Activated T-helper 17 cell treated with anti-CD3 and anti-CD28 coated beads, Interleukin-2, amount 50 U/mL, for 72 hours (primary cell): ENCODE measurements around the gene CTDP1. TPM values are rescaled to one million over a fixed set of nuclear protein-coding genes. Genes with fewer than 3 reads are reported as not detected.
"Not testable (repeated sequence)": the region's sequence is repeated elsewhere in the genome, so short reads cannot be mapped to it uniquely, and the experiment has no call there.

Experiments used
- ATAC-seq: fragments of 150-1000 bp; cut with Tn5 transposase; replicated peaks from 2 replicates; pipeline ENCODE4 v1.10.0; 2021; ENCODE audit warnings: mild to moderate bottlenecking, moderate library complexity
- H3K27ac Mint-ChIP-seq: one replicate; pipeline ENCODE4 v1.8.0; 2022; ENCODE audit warnings: mixed read lengths
- H3K27me3 Mint-ChIP-seq: one replicate; pipeline ENCODE4 v1.8.0; 2022; ENCODE audit warnings: mixed read lengths
- H3K36me3 Mint-ChIP-seq: one replicate; pipeline ENCODE4 v1.8.0; 2022; ENCODE audit warnings: low read depth, mild to moderate bottlenecking, mixed read lengths
- H3K4me1 Mint-ChIP-seq: one replicate; pipeline ENCODE4 v1.8.0; 2022; ENCODE audit warnings: mixed read lengths
- H3K4me3 Mint-ChIP-seq: one replicate; pipeline ENCODE4 v1.8.0; 2022; ENCODE audit warnings: mild to moderate bottlenecking, mixed read lengths
- H3K9me3 Mint-ChIP-seq: one replicate; pipeline ENCODE4 v1.8.0; 2022; ENCODE audit warnings: mixed read lengths
- total RNA-seq, 2 donors: library from RNA; stranded (reverse); gene quantifications; one replicate each; pipeline ENCODE4 v1.2.3, GENCODE V29; 2022

Gene CTDP1
- total RNA-seq, 2 donors from 2014 or later: 38.8 to 48.5 TPM

DNA sequence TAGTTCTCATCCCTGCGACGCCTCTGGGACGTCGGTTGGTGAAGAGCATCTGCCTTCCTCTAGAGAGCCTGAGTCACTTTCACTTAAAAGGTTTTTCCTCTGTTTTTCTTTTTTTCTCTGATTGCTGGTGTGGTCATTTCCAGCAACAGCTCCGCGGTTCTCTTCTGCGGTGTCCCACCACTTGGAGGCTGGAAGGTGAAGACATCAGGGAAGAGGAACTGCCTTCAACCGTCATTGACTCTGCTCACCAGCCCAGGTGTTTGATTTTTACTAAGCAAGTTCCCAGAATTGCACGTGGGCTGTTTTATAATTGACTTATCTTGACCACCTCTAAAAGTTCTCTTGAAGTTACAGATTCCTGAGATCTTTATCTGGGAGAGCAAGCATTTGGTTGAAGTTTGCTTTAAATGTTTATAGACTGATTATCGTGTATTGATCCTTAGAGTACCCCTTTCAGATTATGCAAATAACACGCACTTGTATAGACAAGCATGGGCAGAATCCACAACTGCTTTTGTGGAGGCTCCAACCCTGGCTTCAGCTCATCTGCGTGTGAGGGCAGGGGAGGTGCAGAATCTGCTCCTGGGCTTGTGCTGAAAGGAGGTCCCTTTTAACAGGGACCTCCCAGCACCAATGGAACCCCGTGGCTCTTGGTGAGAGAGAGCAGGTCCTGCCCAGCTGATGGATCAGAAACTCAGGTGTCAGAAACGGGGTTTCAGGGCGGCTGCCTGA lies 3.5 kb downstream of the CTDP1 start:
- no peaks in the 10 kb centered on the region for H3K27me3 Mint-ChIP-seq
- H3K9me3 Mint-ChIP-seq: no peaks in the 10 kb centered on the region
- peaks cover 58% of the 10 kb centered on the region for H3K36me3 Mint-ChIP-seq
- no peak for ATAC-seq
- peak overlapping the region; percentile 97 for H3K4me3 Mint-ChIP-seq
- H3K27ac Mint-ChIP-seq: peak overlapping the region; percentile 94
- peaks cover 48% of the 10 kb centered on the region for H3K4me1 Mint-ChIP-seq

GRCh38 chr18:79683626-79684282 lies 4.2 kb downstream of the CTDP1 start:
- Mint-ChIP-seq H3K9me3 (no peaks in the 10 kb centered on the region), H3K27me3 (no peaks in the 10 kb centered on the region), H3K4me3 (peak overlapping the region; percentile 97), H3K4me1 (peaks cover 48% of the 10 kb centered on the region), H3K36me3 (peaks cover 54% of the 10 kb centered on the region), H3K27ac (peak overlapping the region; percentile 94)
- no peak for ATAC-seq

DNA sequence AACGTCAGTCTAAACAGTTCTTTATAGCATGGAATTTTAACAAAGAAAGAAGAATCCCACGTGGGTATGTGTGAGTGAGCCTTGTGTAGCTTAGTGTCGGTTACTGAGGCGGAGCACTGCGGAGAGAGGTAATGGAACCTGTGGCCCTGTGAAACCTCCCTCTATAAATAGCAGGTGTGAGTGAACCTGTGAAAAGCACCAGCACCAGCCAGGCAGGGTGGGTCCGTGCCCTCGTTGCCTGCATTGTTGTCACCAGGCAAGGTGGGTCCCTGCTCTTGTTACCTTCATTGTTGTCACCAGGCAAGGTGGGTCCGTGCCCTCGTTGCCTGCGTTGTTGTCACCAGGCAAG lies 4.7 kb downstream of the CTDP1 start:
- no peak overlapping the region for H3K27ac Mint-ChIP-seq

GRCh38 chr18:79684787-79685186 lies 5.2 kb downstream of the CTDP1 start:
- no peaks in the 10 kb centered on the region for H3K27me3 Mint-ChIP-seq
- peaks cover 45% of the 10 kb centered on the region for H3K36me3 Mint-ChIP-seq
- H3K4me1 Mint-ChIP-seq: peaks cover 48% of the 10 kb centered on the region
- ATAC-seq: no peak
- H3K27ac Mint-ChIP-seq: peak overlapping the region; percentile 58
- H3K9me3 Mint-ChIP-seq: no peaks in the 10 kb centered on the region
- H3K4me3 Mint-ChIP-seq: peak overlapping the region; percentile 97

More for the DNA sequence above, 4.7 kb downstream of the CTDP1 start:
- no peak for ATAC-seq
- Mint-ChIP-seq H3K9me3 (no peaks in the 10 kb centered on the region), H3K4me3 (peak overlapping the region; percentile 97), H3K27me3 (no peaks in the 10 kb centered on the region), H3K4me1 (peaks cover 48% of the 10 kb centered on the region), H3K36me3 (peaks cover 49% of the 10 kb centered on the region)

- Mint-ChIP-seq H3K4me1 (peaks cover 48% of the 10 kb centered on the region), H3K9me3 (no peaks in the 10 kb centered on the region), H3K36me3 (peaks cover 44% of the 10 kb centered on the region), H3K4me3 (peak overlapping the region; percentile 97), H3K27ac (peak overlapping the region; percentile 58), H3K27me3 (no peaks in the 10 kb centered on the region)
- peak; percentile 27 for ATAC-seq
Observed at GRCh38 chr18:79685281-79685680, 5.7 kb downstream of the CTDP1 start.

GRCh38 chr18:79685971-79686370 lies 6.4 kb downstream of the CTDP1 start:
- Mint-ChIP-seq H3K27ac (no peak overlapping the region), H3K4me1 (peaks cover 48% of the 10 kb centered on the region), H3K27me3 (no peaks in the 10 kb centered on the region), H3K4me3 (peak overlapping the region; percentile 14), H3K36me3 (peaks cover 38% of the 10 kb centered on the region), H3K9me3 (no peaks in the 10 kb centered on the region)
- ATAC-seq: no peak

GRCh38 chr18:79687806-79688205 lies 8.2 kb downstream of the CTDP1 start:
- Mint-ChIP-seq H3K4me1 (peaks cover 40% of the 10 kb centered on the region), H3K27me3 (no peaks in the 10 kb centered on the region), H3K27ac (no peak overlapping the region), H3K9me3 (no peaks in the 10 kb centered on the region), H3K36me3 (peaks cover 27% of the 10 kb centered on the region), H3K4me3 (no peak overlapping the region)
- ATAC-seq: peak; percentile 70

- Mint-ChIP-seq H3K27ac (no peak overlapping the region), H3K36me3 (peaks cover 27% of the 10 kb centered on the region), H3K4me1 (peaks cover 22% of the 10 kb centered on the region), H3K4me3 (no peak overlapping the region), H3K27me3 (no peaks in the 10 kb centered on the region), H3K9me3 (no peaks in the 10 kb centered on the region)
- no peak for ATAC-seq
Observed at GRCh38 chr18:79690071-79690470, 10.5 kb downstream of the CTDP1 start.

- Mint-ChIP-seq H3K27ac (no peak overlapping the region), H3K9me3 (no peaks in the 10 kb centered on the region), H3K36me3 (peaks cover 34% of the 10 kb centered on the region), H3K4me3 (no peak overlapping the region), H3K27me3 (no peaks in the 10 kb centered on the region), H3K4me1 (peaks cover 16% of the 10 kb centered on the region)
- ATAC-seq: no peak
Observed at GRCh38 chr18:79690586-79691482, 11.2 kb downstream of the CTDP1 start.

DNA sequence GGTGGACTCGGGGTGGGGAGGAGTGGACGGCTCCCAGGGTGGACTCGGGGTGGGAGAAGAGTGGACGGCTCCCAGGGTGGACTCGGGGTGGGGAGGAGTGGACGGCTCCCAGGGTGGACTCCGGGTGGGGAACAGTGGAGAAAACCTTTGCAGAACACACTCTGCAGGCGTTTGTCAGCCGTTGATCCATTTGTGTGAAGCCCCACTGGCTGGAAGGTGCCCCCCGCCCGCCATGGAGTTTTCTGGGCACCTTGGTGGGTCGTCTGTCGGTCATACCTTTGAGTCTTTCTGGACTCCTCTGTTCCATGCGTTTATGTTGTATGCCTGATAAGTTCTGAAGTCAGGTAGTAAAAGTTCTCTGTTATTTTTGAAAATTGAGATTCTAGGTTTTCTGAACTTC lies 12.5 kb downstream of the CTDP1 start:
- Mint-ChIP-seq H3K36me3 (peaks cover 39% of the 10 kb centered on the region), H3K4me1 (peaks cover 9% of the 10 kb centered on the region), H3K4me3 (no peak overlapping the region), H3K27me3 (no peaks in the 10 kb centered on the region), H3K9me3 (no peaks in the 10 kb centered on the region), H3K27ac (peak overlapping the region; percentile 10)
- ATAC-seq: no peak

- H3K4me3 Mint-ChIP-seq: no peak overlapping the region
- H3K27me3 Mint-ChIP-seq: no peaks in the 10 kb centered on the region
- no peaks in the 10 kb centered on the region for H3K9me3 Mint-ChIP-seq
- H3K4me1 Mint-ChIP-seq: peaks cover 9% of the 10 kb centered on the region
- peaks cover 48% of the 10 kb centered on the region for H3K36me3 Mint-ChIP-seq
- peak overlapping the region; percentile 10 for H3K27ac Mint-ChIP-seq
- no peak for ATAC-seq
Observed at GRCh38 chr18:79692886-79693285, 13.3 kb downstream of the CTDP1 start.

DNA sequence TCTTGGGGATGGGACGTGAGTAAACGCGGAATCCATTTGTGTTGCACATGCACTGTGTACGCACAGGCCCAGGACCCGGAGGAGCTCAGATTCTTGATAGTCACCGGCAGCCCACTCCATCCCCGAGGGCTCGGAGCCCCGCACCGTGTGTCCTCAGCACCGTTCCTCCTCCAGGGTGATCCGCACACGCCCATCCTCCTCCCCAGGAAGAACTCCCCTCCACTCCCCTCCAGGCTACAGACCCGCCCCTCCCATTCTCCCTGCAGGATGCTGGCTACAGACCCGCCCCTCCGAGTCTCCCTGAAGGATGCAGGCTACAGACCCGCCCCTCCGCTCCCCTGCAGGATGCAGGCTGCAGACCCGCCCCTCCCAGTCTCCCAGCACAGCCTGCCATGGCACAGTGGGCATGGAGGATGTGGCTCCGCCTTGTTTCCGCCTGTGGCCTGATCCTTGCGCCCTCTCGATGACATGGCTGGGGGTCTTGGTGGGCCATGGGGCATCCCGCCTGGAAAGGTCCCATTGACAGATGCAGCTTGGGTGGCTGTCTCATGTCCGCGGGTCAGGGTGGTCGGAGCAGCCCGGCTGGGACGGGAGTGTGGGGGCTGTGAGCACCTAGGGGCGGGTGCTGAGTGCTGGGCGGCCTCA lies 14.1 kb downstream of the CTDP1 start:
- Mint-ChIP-seq H3K27me3 (no peaks in the 10 kb centered on the region), H3K4me1 (peaks cover 9% of the 10 kb centered on the region), H3K4me3 (no peak overlapping the region), H3K36me3 (peaks cover 56% of the 10 kb centered on the region), H3K27ac (no peak overlapping the region), H3K9me3 (no peaks in the 10 kb centered on the region)
- ATAC-seq: no peak

GRCh38 chr18:79694206-79694894 lies 14.7 kb downstream of the CTDP1 start:
- H3K27ac Mint-ChIP-seq, H3K4me1 Mint-ChIP-seq, H3K4me3 Mint-ChIP-seq, ATAC-seq, H3K27me3 Mint-ChIP-seq, H3K9me3 Mint-ChIP-seq: not testable (repeated sequence)
- H3K36me3 Mint-ChIP-seq: peaks cover 62% of the 10 kb centered on the region

GRCh38 chr18:79694895-79695213 lies 15.3 kb downstream of the CTDP1 start:
- Mint-ChIP-seq H3K36me3 (peaks cover 67% of the 10 kb centered on the region), H3K4me3 (no peak overlapping the region), H3K27me3 (no peaks in the 10 kb centered on the region), H3K27ac (no peak overlapping the region), H3K9me3 (no peaks in the 10 kb centered on the region), H3K4me1 (peaks cover 9% of the 10 kb centered on the region)
- no peak for ATAC-seq
